Measurements from ENCODE around the gene PLPP2. TPM values are rescaled to one million over a fixed set of nuclear protein-coding genes. Genes with fewer than 3 reads are reported as not detected.

The PLPP2 gene
- total RNA-seq, 2 experiments from 2014 or later, result 0.03 to 0.80 TPM

DNA sequence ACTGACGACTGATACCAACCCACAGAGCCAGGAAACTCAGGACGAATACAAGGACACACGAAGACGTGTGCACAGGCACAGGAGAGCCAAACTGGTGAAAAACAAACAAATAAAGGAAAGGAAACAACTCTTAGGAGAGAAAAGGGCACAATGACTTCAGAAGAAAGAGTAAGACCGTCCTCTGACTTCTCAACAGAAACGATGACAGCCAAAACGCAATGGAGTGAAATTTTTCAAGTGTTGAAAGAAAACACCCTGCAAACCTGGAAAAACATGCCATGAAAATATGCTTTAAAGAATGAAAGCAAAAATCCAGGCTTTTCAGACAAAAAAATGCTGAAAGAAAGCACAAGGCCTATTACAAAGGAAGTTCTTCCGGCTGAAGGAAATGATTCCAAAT, 24.6 kb upstream of the PLPP2 start:
- ChIA-PET CTCF (ENCODE audit: unreplicated experiment) (no interaction called here), POLR2A (no interaction called here)
- no peak for DNase-seq (ENCODE audit: low spot score)
- H3K9me3 ChIP-seq (ENCODE audit: low read length), result peaks cover 8% of the 10 kb centered on the region; the same call in 1 of the 2 replicates
- H4K20me1 ChIP-seq (ENCODE audit: insufficient read depth, low read length), result no peaks in the 10 kb centered on the region
- no peak overlapping the region for H3K27ac ChIP-seq (ENCODE audit: low read depth, low read length, poor library complexity, severe bottlenecking)
- peaks cover 76% of the 10 kb centered on the region for H3K36me3 ChIP-seq (ENCODE audit: insufficient read depth, low read length)
- no peaks in the 10 kb centered on the region for H3K9me2 ChIP-seq (ENCODE audit: insufficient read depth, low read length)
- no peak overlapping the region for H3K4me2 ChIP-seq (ENCODE audit: low read length)
- no peak for TF ChIP-seq EZH2phosphoT487 (IDR thresholded peaks at IDR 0.05; ENCODE audit: borderline replicate concordance, low read depth, low read length)
- TF ChIP-seq, protein P1, sequence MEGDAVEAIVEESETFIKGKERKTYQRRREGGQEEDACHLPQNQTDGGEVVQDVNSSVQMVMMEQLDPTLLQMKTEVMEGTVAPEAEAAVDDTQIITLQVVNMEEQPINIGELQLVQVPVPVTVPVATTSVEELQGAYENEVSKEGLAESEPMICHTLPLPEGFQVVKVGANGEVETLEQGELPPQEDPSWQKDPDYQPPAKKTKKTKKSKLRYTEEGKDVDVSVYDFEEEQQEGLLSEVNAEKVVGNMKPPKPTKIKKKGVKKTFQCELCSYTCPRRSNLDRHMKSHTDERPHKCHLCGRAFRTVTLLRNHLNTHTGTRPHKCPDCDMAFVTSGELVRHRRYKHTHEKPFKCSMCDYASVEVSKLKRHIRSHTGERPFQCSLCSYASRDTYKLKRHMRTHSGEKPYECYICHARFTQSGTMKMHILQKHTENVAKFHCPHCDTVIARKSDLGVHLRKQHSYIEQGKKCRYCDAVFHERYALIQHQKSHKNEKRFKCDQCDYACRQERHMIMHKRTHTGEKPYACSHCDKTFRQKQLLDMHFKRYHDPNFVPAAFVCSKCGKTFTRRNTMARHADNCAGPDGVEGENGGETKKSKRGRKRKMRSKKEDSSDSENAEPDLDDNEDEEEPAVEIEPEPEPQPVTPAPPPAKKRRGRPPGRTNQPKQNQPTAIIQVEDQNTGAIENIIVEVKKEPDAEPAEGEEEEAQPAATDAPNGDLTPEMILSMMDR (conservative IDR thresholded peaks at IDR 0.05; ENCODE audit: low read length), result no peak
- no peaks in the 10 kb centered on the region for H3K79me2 ChIP-seq (ENCODE audit: insufficient read depth, low read depth, low read length)
- no peak overlapping the region for H2AFZ ChIP-seq (ENCODE audit: low read length)
- no peaks in the 10 kb centered on the region for H3K4me1 ChIP-seq (ENCODE audit: insufficient read depth, low read length, poor library complexity, severe bottlenecking)
- intact Hi-C loops (cut with micrococcal nuclease; ENCODE audit: unreplicated experiment), result no loop called here
- H3K4me3 ChIP-seq (ENCODE audit: low read depth, low read length, poor library complexity, severe bottlenecking), result no peak overlapping the region
- BruUV-seq (replicated peaks), result no TSS peak

DNA sequence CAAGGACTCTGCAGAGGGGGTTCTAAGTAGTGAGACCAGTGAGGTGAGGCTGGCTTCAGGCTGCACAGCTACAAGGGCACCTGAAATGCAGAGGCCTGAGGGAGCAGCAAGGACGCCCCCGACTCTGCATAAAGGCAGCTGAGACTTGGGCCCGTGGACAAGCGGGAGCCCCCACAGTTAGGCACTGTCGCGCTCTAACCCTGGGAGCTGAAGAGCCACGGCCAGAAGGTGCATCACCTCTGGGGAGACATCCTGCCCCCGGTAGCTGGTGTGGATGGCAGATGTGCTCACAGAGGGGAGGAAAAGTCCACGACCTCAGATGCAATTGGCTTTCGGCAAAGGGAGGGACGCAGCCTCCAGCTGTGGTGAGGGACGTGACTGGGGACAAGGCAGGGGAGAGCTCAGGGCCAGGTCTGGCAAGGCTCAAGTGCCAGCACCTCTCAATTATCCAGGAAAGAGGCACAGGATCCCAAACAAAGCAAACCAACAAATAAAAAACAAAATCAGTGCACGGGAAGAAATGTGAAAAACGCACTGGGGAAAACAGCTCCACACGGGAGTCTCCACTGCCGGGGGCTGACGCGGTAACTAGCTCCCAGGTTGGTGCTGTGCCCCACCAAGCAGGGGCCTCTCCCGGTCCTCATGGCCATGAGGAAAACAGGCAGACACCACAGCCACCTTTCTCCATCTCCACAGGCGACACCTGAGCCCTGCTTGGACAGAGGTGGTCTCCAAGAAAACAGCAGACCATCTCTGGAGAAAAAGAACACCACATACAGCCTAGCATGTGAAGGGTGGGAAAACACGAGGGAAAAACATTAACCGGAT, 23.0 kb upstream of the PLPP2 start:
- POLR2A ChIA-PET, result no interaction called here
- Histone ChIP-seq H2AFZ (ENCODE audit: low read length) (no peak overlapping the region), H3K4me3 (ENCODE audit: low read depth, low read length, poor library complexity, severe bottlenecking) (no peak overlapping the region), H3K79me2 (ENCODE audit: insufficient read depth, low read depth, low read length) (no peaks in the 10 kb centered on the region), H3K9me3 (ENCODE audit: low read length) (peaks cover 8% of the 10 kb centered on the region; the same call in 1 of the 2 replicates), H3K4me1 (ENCODE audit: insufficient read depth, low read length, poor library complexity, severe bottlenecking) (no peaks in the 10 kb centered on the region), H3K27ac (ENCODE audit: low read depth, low read length, poor library complexity, severe bottlenecking) (no peak overlapping the region), H3K36me3 (ENCODE audit: insufficient read depth, low read length) (peaks cover 65% of the 10 kb centered on the region), H4K20me1 (ENCODE audit: insufficient read depth, low read length) (no peaks in the 10 kb centered on the region), H3K9me2 (ENCODE audit: insufficient read depth, low read length) (no peaks in the 10 kb centered on the region), H3K4me2 (ENCODE audit: low read length) (no peak overlapping the region)
- intact Hi-C loops (cut with micrococcal nuclease; ENCODE audit: unreplicated experiment), result no loop called here
- no peak for TF ChIP-seq EZH2phosphoT487 (IDR thresholded peaks at IDR 0.05; ENCODE audit: borderline replicate concordance, low read depth, low read length)
- TF ChIP-seq, protein P1 (conservative IDR thresholded peaks at IDR 0.05; ENCODE audit: low read length), result no peak
- DNase-seq (ENCODE audit: low spot score), result no peak
- CTCF ChIA-PET (ENCODE audit: unreplicated experiment), result no interaction called here
- no TSS peak for BruUV-seq (replicated peaks)

All from OCI-LY7 (cell line).